Measurements from ENCODE around the gene SNX10.

SNX10 gene

GRCh38 chr7:26372704-26373103 is 81.0 kb downstream of the SNX10 start:
- DNase-seq (ENCODE audit: low read depth): no peak
- no peak overlapping the region for H3K4me3 ChIP-seq (ENCODE audit: low read depth, low read length)
- no peak for TF ChIP-seq CTCF (conservative IDR thresholded peaks at IDR 0.05; ENCODE audit: low read depth, low read length)

DNA sequence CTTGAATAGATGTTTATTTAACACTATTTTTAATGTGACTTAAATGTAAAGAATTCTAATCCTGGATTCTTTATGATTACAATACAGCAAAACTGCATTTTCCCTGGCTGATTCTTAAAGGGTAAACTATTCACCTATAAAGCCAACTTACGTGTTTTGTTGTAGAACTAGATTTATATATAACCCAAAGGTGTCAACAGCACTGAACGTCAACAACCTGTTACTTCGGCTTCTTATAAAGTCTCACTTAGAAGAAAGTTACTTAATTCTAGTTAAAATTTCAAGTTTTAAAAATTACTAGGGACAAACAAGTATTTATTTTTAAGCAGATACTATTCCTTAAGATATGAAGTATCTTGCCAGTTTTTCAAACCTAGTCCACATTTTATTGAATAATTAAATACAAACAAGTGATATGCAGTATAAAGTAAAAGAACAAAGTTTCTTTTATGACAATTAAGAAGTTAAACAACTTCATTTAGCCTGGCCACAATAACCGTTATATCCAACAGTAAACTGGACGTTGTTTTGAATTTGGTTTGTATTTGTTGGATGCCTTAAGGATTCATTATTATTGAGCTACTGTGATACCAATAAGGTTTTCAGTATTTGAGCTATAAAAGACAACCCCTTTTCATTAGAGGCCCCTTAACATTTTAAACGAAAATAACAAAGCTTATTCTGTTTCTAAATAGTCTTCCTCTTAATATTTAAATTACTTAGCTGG is 83.1 kb downstream of the SNX10 start:
- DNase-seq (ENCODE audit: low read depth): no peak
- no peak for TF ChIP-seq CTCF (conservative IDR thresholded peaks at IDR 0.05; ENCODE audit: low read depth, low read length)
- no peak overlapping the region for H3K4me3 ChIP-seq (ENCODE audit: low read depth, low read length)

DNA sequence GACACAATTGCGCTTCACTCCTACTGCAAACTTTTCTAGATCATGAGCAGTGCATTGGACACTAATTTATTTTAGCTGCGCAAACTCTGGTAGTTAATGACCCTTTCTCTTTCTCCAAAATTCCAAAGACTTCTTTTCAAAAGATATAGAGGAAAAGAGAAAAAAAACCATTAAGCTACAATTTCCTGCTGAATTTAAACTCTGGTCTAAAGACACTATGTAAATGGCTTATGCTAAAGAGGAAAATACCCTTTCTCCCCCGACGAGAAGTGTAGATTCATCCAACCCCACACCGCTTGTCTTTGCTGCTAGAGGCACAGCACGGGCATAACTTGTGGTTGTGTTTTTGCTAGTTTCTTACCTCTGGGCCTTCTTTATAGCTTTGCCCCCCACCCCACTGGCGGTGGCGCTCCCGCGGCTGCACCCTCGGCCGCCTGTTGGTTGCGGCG is 84.1 kb downstream of the SNX10 start:
- TF ChIP-seq CTCF (conservative IDR thresholded peaks at IDR 0.05; ENCODE audit: low read depth, low read length): no peak
- no peak for DNase-seq (ENCODE audit: low read depth)
- H3K4me3 ChIP-seq (ENCODE audit: low read depth, low read length): no peak overlapping the region

- DNase-seq (ENCODE audit: low read depth): no peak
- TF ChIP-seq CTCF (conservative IDR thresholded peaks at IDR 0.05; ENCODE audit: low read depth, low read length): no peak
- H3K4me3 ChIP-seq (ENCODE audit: low read depth, low read length): no peak overlapping the region
Measured at GRCh38 chr7:26376175-26376917, 84.7 kb downstream of the SNX10 start.

- DNase-seq (ENCODE audit: low read depth): no peak
- no peak for TF ChIP-seq CTCF (conservative IDR thresholded peaks at IDR 0.05; ENCODE audit: low read depth, low read length)
- no peak overlapping the region for H3K4me3 ChIP-seq (ENCODE audit: low read depth, low read length)
Measured at GRCh38 chr7:26378016-26378415, 86.4 kb downstream of the SNX10 start.

GRCh38 chr7:26379711-26380110 is 88.0 kb downstream of the SNX10 start:
- no peak for DNase-seq (ENCODE audit: low read depth)
- no peak overlapping the region for H3K4me3 ChIP-seq (ENCODE audit: low read depth, low read length)
- no peak for TF ChIP-seq CTCF (conservative IDR thresholded peaks at IDR 0.05; ENCODE audit: low read depth, low read length)
